GM12865 (cell line): ENCODE data around the gene APOL6.

Experiments
- DNase-seq: peaks from one replicate; pipeline ENCODE4 v3.0.0; 2010; ENCODE audit warnings: low read depth
- H3K4me3 ChIP-seq: 2 replicates; pipeline ENCODE4 v1.5.1; 2011; ENCODE audit warnings: mild to moderate bottlenecking, low read depth, low read length, control low read depth
- TF ChIP-seq, protein P1 (sequence below): IDR thresholded peaks from 2 replicates; pipeline ENCODE4 v1.5.1; 2011; ENCODE audit warnings: low read length, control low read depth, low read depth, inconsistent platforms; ENCODE audit not compliant: insufficient read depth; ENCODE audit errors: missing control alignments

APOL6 gene

DNA sequence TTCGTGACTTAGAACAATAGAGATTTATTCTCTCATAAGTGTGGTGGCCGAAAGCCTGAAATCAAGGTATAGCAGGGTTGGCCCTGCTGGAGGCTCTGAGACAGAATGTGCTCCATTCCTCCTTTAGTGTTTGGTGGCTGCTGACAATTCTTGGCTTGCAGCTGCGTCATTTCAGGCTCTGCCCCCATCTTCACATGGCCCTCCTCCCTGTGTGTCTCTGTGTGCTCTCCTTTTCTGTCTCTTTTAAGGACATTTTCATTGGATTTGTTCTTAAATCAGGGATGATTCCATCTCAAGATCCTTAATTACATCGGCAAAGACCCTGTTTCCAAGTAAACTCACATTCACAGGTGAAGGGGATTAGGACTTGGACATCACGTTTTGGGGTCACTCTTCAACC is 10.2 kb upstream of the APOL6 start:
- DNase-seq = no peak
- no peak overlapping the region for H3K4me3 ChIP-seq
- TF ChIP-seq, protein P1, sequence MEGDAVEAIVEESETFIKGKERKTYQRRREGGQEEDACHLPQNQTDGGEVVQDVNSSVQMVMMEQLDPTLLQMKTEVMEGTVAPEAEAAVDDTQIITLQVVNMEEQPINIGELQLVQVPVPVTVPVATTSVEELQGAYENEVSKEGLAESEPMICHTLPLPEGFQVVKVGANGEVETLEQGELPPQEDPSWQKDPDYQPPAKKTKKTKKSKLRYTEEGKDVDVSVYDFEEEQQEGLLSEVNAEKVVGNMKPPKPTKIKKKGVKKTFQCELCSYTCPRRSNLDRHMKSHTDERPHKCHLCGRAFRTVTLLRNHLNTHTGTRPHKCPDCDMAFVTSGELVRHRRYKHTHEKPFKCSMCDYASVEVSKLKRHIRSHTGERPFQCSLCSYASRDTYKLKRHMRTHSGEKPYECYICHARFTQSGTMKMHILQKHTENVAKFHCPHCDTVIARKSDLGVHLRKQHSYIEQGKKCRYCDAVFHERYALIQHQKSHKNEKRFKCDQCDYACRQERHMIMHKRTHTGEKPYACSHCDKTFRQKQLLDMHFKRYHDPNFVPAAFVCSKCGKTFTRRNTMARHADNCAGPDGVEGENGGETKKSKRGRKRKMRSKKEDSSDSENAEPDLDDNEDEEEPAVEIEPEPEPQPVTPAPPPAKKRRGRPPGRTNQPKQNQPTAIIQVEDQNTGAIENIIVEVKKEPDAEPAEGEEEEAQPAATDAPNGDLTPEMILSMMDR = no peak

DNA sequence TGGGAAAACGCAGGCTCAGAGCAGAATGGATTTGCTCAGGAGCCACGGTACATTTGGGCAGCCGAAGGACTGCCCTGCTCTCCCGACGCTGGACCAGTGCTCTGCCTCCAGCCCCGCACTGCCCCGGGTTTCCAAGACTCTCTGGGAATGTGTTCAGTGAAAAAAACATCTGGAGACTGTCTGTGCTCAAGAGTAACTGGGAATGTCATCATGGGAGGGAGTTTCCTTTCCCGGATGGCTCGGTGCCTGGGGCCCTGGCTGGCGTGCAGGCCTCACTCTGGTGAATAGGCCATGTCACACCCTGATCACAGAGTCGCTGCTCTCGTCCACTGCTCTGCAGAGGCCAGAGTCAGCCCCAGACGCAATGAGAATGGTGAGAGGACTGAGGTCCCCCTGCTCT is 9.8 kb upstream of the APOL6 start:
- no peak overlapping the region for H3K4me3 ChIP-seq
- DNase-seq = no peak
- TF ChIP-seq, protein P1 = no peak

GRCh38 chr22:35641494-35642120 is 6.6 kb upstream of the APOL6 start:
- no peak for DNase-seq
- TF ChIP-seq, protein P1 = no peak
- H3K4me3 ChIP-seq = no peak overlapping the region

GRCh38 chr22:35642305-35642741 is 5.9 kb upstream of the APOL6 start:
- DNase-seq = no peak
- TF ChIP-seq, protein P1 = no peak
- no peak overlapping the region for H3K4me3 ChIP-seq

DNA sequence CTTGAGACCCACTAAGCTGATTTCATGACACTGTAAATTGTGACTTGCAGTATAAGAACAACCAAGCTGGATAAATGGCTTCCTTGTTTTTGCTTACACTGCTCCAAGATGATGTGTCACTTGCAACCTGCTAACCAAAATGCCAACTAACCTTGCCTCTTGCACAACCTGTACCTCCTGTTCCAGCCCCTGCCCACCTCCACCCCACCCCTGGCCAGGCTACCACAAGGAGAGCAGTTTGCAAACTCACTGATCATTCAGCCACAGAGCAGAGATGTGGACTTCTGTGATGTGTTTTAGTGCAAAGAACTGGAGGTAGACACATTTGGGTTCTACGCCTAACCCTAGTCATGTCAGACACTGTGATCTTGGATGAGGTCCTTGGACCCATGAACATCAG is 4.3 kb upstream of the APOL6 start:
- TF ChIP-seq, protein P1 = no peak
- no peak overlapping the region for H3K4me3 ChIP-seq
- no peak for DNase-seq

DNA sequence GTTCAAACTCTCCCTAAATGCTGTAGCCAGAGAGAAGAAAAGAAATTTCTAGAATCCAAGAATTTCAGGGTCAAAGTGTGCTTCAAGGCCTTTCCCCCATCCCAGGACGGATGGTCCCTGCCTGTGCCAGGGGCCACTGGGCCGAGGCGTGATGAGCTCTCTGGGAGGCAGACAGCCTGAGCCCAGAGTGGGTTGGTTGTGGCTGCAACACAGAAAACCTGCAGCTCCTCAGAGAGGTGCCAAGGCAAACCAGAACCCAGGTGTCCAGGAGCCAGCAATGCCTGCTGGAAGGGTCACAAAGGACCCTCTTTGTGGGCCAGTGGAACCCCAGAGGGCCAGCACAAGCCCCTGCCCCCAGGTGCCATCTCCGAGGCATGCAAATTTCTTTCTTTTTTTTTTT is 2.6 kb upstream of the APOL6 start:
- no peak overlapping the region for H3K4me3 ChIP-seq
- TF ChIP-seq, protein P1 = no peak
- no peak for DNase-seq

DNA sequence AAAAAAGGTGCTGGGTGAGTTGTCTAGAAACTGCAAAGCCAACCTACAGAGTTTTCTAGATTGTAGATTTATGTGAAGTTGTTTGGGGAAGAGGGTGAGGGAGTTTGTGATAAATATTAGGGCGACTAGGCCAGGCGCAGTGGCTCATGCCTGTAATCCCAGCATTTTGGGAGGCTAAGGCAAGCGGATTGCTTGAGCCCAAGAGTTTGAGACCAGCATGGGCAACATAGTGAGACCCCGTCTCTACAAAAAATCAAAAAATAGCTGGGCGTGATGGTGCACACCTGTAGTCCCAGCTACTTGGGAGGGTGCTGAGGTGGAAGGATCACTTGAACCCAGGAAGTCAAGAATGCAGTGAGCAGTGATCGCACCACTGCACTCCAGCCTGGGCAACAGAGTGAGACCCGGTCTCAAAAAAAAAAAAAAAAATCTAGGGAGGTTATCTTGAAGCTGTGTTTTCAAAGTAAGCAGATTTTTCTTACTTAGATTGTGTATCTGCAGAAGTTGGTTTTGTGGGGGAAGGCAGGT is 844 bp downstream of the APOL6 start:
- DNase-seq = no peak
- TF ChIP-seq, protein P1 = no peak
- peak overlapping the region; percentile 93 for H3K4me3 ChIP-seq
